SU-DHL-6 (cell line): ENCODE measurements around the gene MGAT5B.
"Not testable (repeated sequence)": the region's sequence is repeated elsewhere in the genome, so short reads cannot be mapped to it uniquely, and the experiment has no call there.

Source experiments
- H2AFZ ChIP-seq: fragments of 200-600 bp; sonication (generic); 2 replicates; pipeline ENCODE4 v1.6.1; 2014; ENCODE audit warnings: low read depth, mild to moderate bottlenecking, moderate library complexity, mixed read lengths, antibody characterized with exemption, low read length; ENCODE audit not compliant: severe bottlenecking
- H3F3A ChIP-seq: fragments of 200-600 bp; shearing (Covaris generic); 2 replicates; pipeline ENCODE4 v1.6.0; 2016; ENCODE audit warnings: antibody characterized with exemption, mild to moderate bottlenecking; ENCODE audit not compliant: insufficient read depth
- H3K27ac ChIP-seq: fragments of 200-600 bp; sonication (generic); 2 replicates; pipeline ENCODE4 v1.5.1; 2016; ENCODE audit warnings: low read depth, mild to moderate bottlenecking, low read length, moderate library complexity, mixed read lengths
- H3K27me3 ChIP-seq: fragments of 200-600 bp; sonication (generic), shearing (Covaris generic); 2 replicates; pipeline ENCODE4 v1.6.0; 2014; ENCODE audit warnings: mild to moderate bottlenecking, low read length
- H3K36me3 ChIP-seq: fragments of 200-600 bp; sonication (generic); 2 replicates; pipeline ENCODE4 v1.6.1; 2014; ENCODE audit warnings: mild to moderate bottlenecking, low read length, mixed read lengths
- H3K4me2 ChIP-seq: fragments of 300-600, 200-600 bp; shearing (Covaris generic), sonication (generic); 2 replicates; pipeline ENCODE4 v1.6.0; 2014; ENCODE audit warnings: low read length, low read depth, mild to moderate bottlenecking; ENCODE audit not compliant: poor library complexity, severe bottlenecking
- H3K4me3 ChIP-seq: fragments of 200-600 bp; sonication (generic); 2 replicates; pipeline ENCODE4 v1.5.1; 2014; ENCODE audit warnings: antibody characterized with exemption, low read length, mild to moderate bottlenecking, mixed read lengths; ENCODE audit not compliant: insufficient read depth, poor library complexity, severe bottlenecking
- H3K79me2 ChIP-seq: fragments of 200-600 bp; sonication (generic); 2 replicates; pipeline ENCODE4 v1.6.1; 2014; ENCODE audit warnings: mild to moderate bottlenecking, low read length, moderate library complexity; ENCODE audit not compliant: insufficient read depth
- H3K9ac ChIP-seq: fragments of 200-600 bp; sonication (generic); 2 replicates; pipeline ENCODE4 v1.7.0; 2014; ENCODE audit warnings: mild to moderate bottlenecking, low read length
- H3K9me2 ChIP-seq: fragments of 200-600 bp; sonication (generic); replicated peaks from 2 replicates; pipeline ENCODE4 v1.6.1; 2014; ENCODE audit warnings: low read length; ENCODE audit not compliant: insufficient read depth
- H3K9me3 ChIP-seq: fragments of 200-600 bp; sonication (generic); 2 replicates; pipeline ENCODE4 v1.6.1; 2014; ENCODE audit warnings: low read length, mixed read lengths; ENCODE audit not compliant: insufficient read depth
- H4K20me1 ChIP-seq: fragments of 200-600 bp; sonication (generic); 2 replicates; pipeline ENCODE4 v1.6.1; 2014; ENCODE audit warnings: low read depth, mild to moderate bottlenecking, antibody characterized with exemption, low read length, moderate library complexity, mixed read lengths
- CTCF ChIP-seq: fragments of 200-600 bp; sonication (generic); IDR thresholded peaks from one replicate; pipeline ENCODE4 v1.5.1; 2017; ENCODE audit warnings: antibody characterized with exemption, mild to moderate bottlenecking, low read length, moderate library complexity; ENCODE audit not compliant: insufficient read depth, poor library complexity, severe bottlenecking
- EZH2phosphoT487 ChIP-seq: fragments of 200-600 bp; sonication (generic), shearing (Covaris generic); conservative IDR thresholded peaks from 2 replicates; pipeline ENCODE4 v1.6.1; 2018; ENCODE audit warnings: mild to moderate bottlenecking, antibody characterized with exemption, low read length, moderate library complexity, mixed read lengths

MGAT5B gene

GRCh38 chr17:76840884-76841775 lies 27.1 kb upstream of the MGAT5B start:
- H2AFZ ChIP-seq: no peak overlapping the region
- no peaks in the 10 kb centered on the region for H3K9me2 ChIP-seq
- H3K4me3 ChIP-seq: no peak overlapping the region
- no peaks in the 10 kb centered on the region for H4K20me1 ChIP-seq
- H3K4me2 ChIP-seq: no peak overlapping the region
- no peaks in the 10 kb centered on the region for H3F3A ChIP-seq
- no peak overlapping the region for H3K27ac ChIP-seq
- no peaks in the 10 kb centered on the region for H3K9me3 ChIP-seq
- H3K36me3 ChIP-seq: no peaks in the 10 kb centered on the region
- H3K27me3 ChIP-seq: no peaks in the 10 kb centered on the region
- no peak overlapping the region for H3K9ac ChIP-seq
- no peaks in the 10 kb centered on the region for H3K79me2 ChIP-seq
- no peak for TF ChIP-seq EZH2phosphoT487
- TF ChIP-seq CTCF: no peak

GRCh38 chr17:76841776-76842405 lies 26.3 kb upstream of the MGAT5B start:
- Histone ChIP-seq H3K27ac (no peak overlapping the region), H3F3A (no peaks in the 10 kb centered on the region), H3K4me2 (no peak overlapping the region), H3K4me3 (no peak overlapping the region), H3K9me3 (no peaks in the 10 kb centered on the region), H3K9me2 (no peaks in the 10 kb centered on the region), H4K20me1 (no peaks in the 10 kb centered on the region), H3K36me3 (no peaks in the 10 kb centered on the region), H3K79me2 (no peaks in the 10 kb centered on the region), H3K9ac (no peak overlapping the region), H3K27me3 (no peaks in the 10 kb centered on the region), H2AFZ (no peak overlapping the region)
- TF ChIP-seq CTCF: no peak
- no peak for TF ChIP-seq EZH2phosphoT487

GRCh38 chr17:76843068-76843467 lies 25.1 kb upstream of the MGAT5B start:
- not testable (repeated sequence) for H4K20me1 ChIP-seq, H3K27me3 ChIP-seq, H3K36me3 ChIP-seq, H3K4me2 ChIP-seq, H3K27ac ChIP-seq, H3K9me2 ChIP-seq, H3K9me3 ChIP-seq, H3K9ac ChIP-seq, H3F3A ChIP-seq, H2AFZ ChIP-seq, H3K4me3 ChIP-seq, H3K79me2 ChIP-seq
